T-cell (primary cell): Measurements from ENCODE around the gene SLCO1C1. TPM values are rescaled to one million over a fixed set of nuclear protein-coding genes. Genes with fewer than 3 reads are reported as not detected.

ENCODE experiments used
- ATAC-seq, 4 experiments: fragments of 200-7000 bp in 3 of 4; fragments of 150-1000 bp in 1 of 4; cut with Tn5 transposase; replicated peaks in 1 of 4; 1 replicate in 3 of 4; 2 replicates in 1 of 4; pipeline ENCODE4 v1.10.0; 2021; ENCODE audit warnings: moderate library complexity in 3 of 4, mild to moderate bottlenecking in 2 of 4, moderate number of reproducible peaks in 1 of 4
- CTCF ChIA-PET, 2 donors: fragments of 300-600 bp; sonication (Branson Sonifier 250); formaldehyde crosslinking; loops; one replicate each; lab custom pipeline; 2022; ENCODE audit warnings: antibody characterized with exemption in 2 of 2; lab: Charles Lee
- POLR2A ChIA-PET, 2 donors: fragments of 300-600 bp; sonication (Branson Sonifier 250); formaldehyde crosslinking; loops; one replicate each; lab custom pipeline; 2022; ENCODE audit warnings: antibody characterized with exemption in 2 of 2; lab: Charles Lee
- DNase-seq, 35 experiments: peaks; one replicate each; pipeline versions ENCODE4 v3.0.0 to v3.0.0-alpha.2; 2013 to 2023
- H3K27ac ChIP-seq: one replicate; pipeline ENCODE4 v1.5.1; 2013; ENCODE audit warnings: low read length
- H3K27me3 ChIP-seq, 2 experiments: replicated peaks in 1 of 2; 1 replicate in 1 of 2; 2 replicates in 1 of 2; pipeline versions ENCODE4 v1.6.1 to v1.7.0; 2013; ENCODE audit warnings: low read length in 1 of 2, mixed read lengths in 1 of 2; ENCODE audit not compliant: control insufficient read depth in 2 of 2, insufficient read depth in 2 of 2; ENCODE audit errors: extremely low read depth in 1 of 2
- H3K36me3 ChIP-seq, 2 donors: 1 replicate in 1 of 2; 2 replicates in 1 of 2; pipeline versions ENCODE4 v1.6.1 to v1.7.0; 2013; ENCODE audit warnings: low read length in 1 of 2; ENCODE audit not compliant: control insufficient read depth in 2 of 2, insufficient read depth in 1 of 2; ENCODE audit errors: extremely low read depth in 1 of 2
- H3K4me1 ChIP-seq, 2 experiments: 1 replicate in 1 of 2; 2 replicates in 1 of 2; pipeline versions ENCODE4 v1.6.1 to v1.7.0; 2013; ENCODE audit warnings: low read length in 2 of 2, mixed read lengths in 1 of 2; ENCODE audit not compliant: insufficient read depth in 2 of 2, control insufficient read depth in 1 of 2; ENCODE audit errors: extremely low read depth in 1 of 2
- H3K4me3 ChIP-seq, 2 donors: 1 replicate in 1 of 2; 2 replicates in 1 of 2; pipeline versions ENCODE4 v1.5.1 to v1.7.0; 2013; ENCODE audit warnings: mild to moderate bottlenecking in 2 of 2, low read length in 1 of 2, moderate library complexity in 1 of 2; ENCODE audit not compliant: control insufficient read depth in 1 of 2; ENCODE audit errors: extremely low read depth in 1 of 2
- H3K9me3 ChIP-seq: 2 replicates; pipeline ENCODE4 v1.7.0; 2013
- H3K27ac Mint-ChIP-seq, 2 donors: one replicate each; pipeline ENCODE4 v1.8.0; 2020 to 2021; ENCODE audit warnings: mild to moderate bottlenecking in 2 of 2, mixed read lengths in 2 of 2
- H3K27me3 Mint-ChIP-seq, 2 donors: one replicate each; pipeline ENCODE4 v1.8.0; 2021 to 2022; ENCODE audit warnings: mixed read lengths in 2 of 2
- H3K36me3 Mint-ChIP-seq: one replicate; pipeline ENCODE4 v1.8.0; 2021; ENCODE audit warnings: mixed read lengths
- H3K4me1 Mint-ChIP-seq, 3 donors: one replicate each; pipeline ENCODE4 v1.8.0; 2020 to 2022; ENCODE audit warnings: mixed read lengths in 3 of 3, mild to moderate bottlenecking in 1 of 3
- H3K4me3 Mint-ChIP-seq, 3 donors: one replicate each; pipeline ENCODE4 v1.8.0; 2020 to 2022; ENCODE audit warnings: mild to moderate bottlenecking in 3 of 3, mixed read lengths in 3 of 3, moderate library complexity in 3 of 3
- H3K9me3 Mint-ChIP-seq, 3 donors: one replicate each; pipeline ENCODE4 v1.8.0; 2020 to 2022; ENCODE audit warnings: mixed read lengths in 3 of 3
- WGBS: methylation state at CpG from one replicate; pipeline ENCODE4 v1.1.5; 2013; ENCODE audit warnings: missing lambda C conversion rate; ENCODE audit not compliant: insufficient coverage; 5-methylcytosine and 5-hydroxymethylcytosine counted together
- total RNA-seq, 35 experiments: library from RNA in 6 of 35; stranded (reverse) in 6 of 35; fragments of 120-200 nt in 1 of 35; gene quantifications; one replicate each; pipeline versions ENCODE4 v1.2.1 to v1.2.4 and lab custom pipeline; 2013 to 2026

The SLCO1C1 gene
- total RNA-seq, 5 donors from 2014 or later (not counting 1 experiment from before 2014, with no cell fraction given) = not detected

- no peaks in the 10 kb centered on the region for H3K36me3 Mint-ChIP-seq
- H3K4me3 ChIP-seq = no peak overlapping the region
- CTCF ChIA-PET = no interaction called here
- H3K27ac ChIP-seq = no peak overlapping the region
- no peaks in the 10 kb centered on the region for H3K4me1 ChIP-seq
- H3K27me3 Mint-ChIP-seq = no peaks in the 10 kb centered on the region
- no peaks in the 10 kb centered on the region for H3K36me3 ChIP-seq
- H3K4me1 Mint-ChIP-seq = no peaks in the 10 kb centered on the region
- 58% methylated on average over 2 of the region's 7 CpGs for WGBS
- no peaks in the 10 kb centered on the region for H3K9me3 ChIP-seq
- POLR2A ChIA-PET = no interaction called here
- no peak overlapping the region for H3K4me3 Mint-ChIP-seq
- H3K27ac Mint-ChIP-seq = no peak overlapping the region
- DNase-seq = no peak
- H3K27me3 ChIP-seq = no peaks in the 10 kb centered on the region
- peaks cover 0 to 6% (median 0%) of the 10 kb centered on the region in 3 donors for H3K9me3 Mint-ChIP-seq
- ATAC-seq = no peak
Measured at GRCh38 chr12:20696181-20696905, 1.2 kb downstream of the SLCO1C1 start.

DNA sequence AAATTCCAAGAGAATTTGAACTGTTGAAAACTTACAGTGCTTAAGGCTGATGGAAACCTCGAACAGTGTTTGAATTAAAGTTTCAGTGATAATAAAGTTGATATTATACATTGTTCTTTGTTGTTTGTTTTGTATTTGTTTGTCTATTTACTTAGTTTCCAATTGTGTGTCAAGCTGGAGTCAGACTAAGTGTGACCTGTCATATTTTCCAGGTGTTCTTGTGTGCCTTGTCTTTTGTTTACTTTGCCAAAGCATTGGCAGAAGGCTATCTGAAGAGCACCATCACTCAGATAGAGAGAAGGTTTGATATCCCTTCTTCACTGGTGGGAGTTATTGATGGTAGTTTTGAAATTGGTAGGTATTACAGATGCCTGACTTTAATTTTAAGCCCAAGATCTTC is 6.0 kb downstream of the SLCO1C1 start:
- Mint-ChIP-seq H3K27me3 (no peaks in the 10 kb centered on the region), H3K4me3 (no peak overlapping the region), H3K36me3 (no peaks in the 10 kb centered on the region), H3K9me3 (no peaks in the 10 kb centered on the region), H3K27ac (no peak overlapping the region), H3K4me1 (no peaks in the 10 kb centered on the region)
- Histone ChIP-seq H3K36me3 (no peaks in the 10 kb centered on the region), H3K4me3 (no peak overlapping the region), H3K27me3 (no peaks in the 10 kb centered on the region), H3K4me1 (no peaks in the 10 kb centered on the region), H3K27ac (no peak overlapping the region), H3K9me3 (no peaks in the 10 kb centered on the region)
- ChIA-PET POLR2A (interaction anchor here in 1 of 2 donors (0.7 kb wide), 1 partner anchor 413 kb away, joined by 8 read pairs; no protein-coding TSS in a partner anchor), CTCF (no interaction called here)
- DNase-seq (no peak), ATAC-seq (no peak)
- WGBS = 60% methylated on average over 1 of the region's 1 CpG

GRCh38 chr12:20704860-20705259 is 9.7 kb downstream of the SLCO1C1 start:
- whole genome bisulfite sequencing = 46% methylated on average over 4 of the region's 6 CpGs
- H3K9me3 Mint-ChIP-seq = peaks cover 0 to 4% (median 0%) of the 10 kb centered on the region in 3 donors

GRCh38 chr12:20711846-20712245 is 16.7 kb downstream of the SLCO1C1 start:
- H3K36me3 Mint-ChIP-seq = no peaks in the 10 kb centered on the region
- H3K4me1 Mint-ChIP-seq = no peaks in the 10 kb centered on the region
- Histone ChIP-seq H3K9me3 (no peaks in the 10 kb centered on the region), H3K27me3 (no peaks in the 10 kb centered on the region), H3K4me1 (no peaks in the 10 kb centered on the region), H3K4me3 (no peak overlapping the region), H3K27ac (no peak overlapping the region), H3K36me3 (no peaks in the 10 kb centered on the region)
- H3K9me3 Mint-ChIP-seq = peaks cover 0 to 10% (median 4%) of the 10 kb centered on the region in 3 donors
- no peaks in the 10 kb centered on the region for H3K27me3 Mint-ChIP-seq
- CTCF ChIA-PET = no interaction called here
- WGBS = no CpG with 5 or more reads among the region's 3 CpGs
- no peak for ATAC-seq
- DNase-seq = no peak
- H3K4me3 Mint-ChIP-seq = no peak overlapping the region
- no peak overlapping the region for H3K27ac Mint-ChIP-seq
- POLR2A ChIA-PET = no interaction called here

More at GRCh38 chr12:20704860-20705259, 9.7 kb downstream of the SLCO1C1 start:
- ATAC-seq (no peak), DNase-seq (no peak)
- H3K27me3 ChIP-seq = no peaks in the 10 kb centered on the region
- CTCF ChIA-PET = no interaction called here
- Mint-ChIP-seq H3K36me3 (no peaks in the 10 kb centered on the region), H3K4me3 (no peak overlapping the region), H3K27me3 (no peaks in the 10 kb centered on the region), H3K27ac (no peak overlapping the region), H3K4me1 (no peaks in the 10 kb centered on the region)
- no peaks in the 10 kb centered on the region for H3K36me3 ChIP-seq
- no peak overlapping the region for H3K27ac ChIP-seq
- no peaks in the 10 kb centered on the region for H3K4me1 ChIP-seq
- POLR2A ChIA-PET = no interaction called here
- no peak overlapping the region for H3K4me3 ChIP-seq
- H3K9me3 ChIP-seq = no peaks in the 10 kb centered on the region

- Mint-ChIP-seq H3K36me3 (no peaks in the 10 kb centered on the region), H3K4me3 (no peak overlapping the region), H3K27ac (no peak overlapping the region), H3K4me1 (no peaks in the 10 kb centered on the region), H3K9me3 (peaks cover 0 to 9% (median 4%) of the 10 kb centered on the region in 3 donors), H3K27me3 (no peaks in the 10 kb centered on the region)
- Histone ChIP-seq H3K27me3 (no peaks in the 10 kb centered on the region), H3K36me3 (no peaks in the 10 kb centered on the region), H3K4me3 (no peak overlapping the region), H3K9me3 (no peaks in the 10 kb centered on the region), H3K4me1 (no peaks in the 10 kb centered on the region), H3K27ac (no peak overlapping the region)
- POLR2A ChIA-PET = no interaction called here
- WGBS = no CpG with 5 or more reads among the region's 2 CpGs
- CTCF ChIA-PET = no interaction called here
- no peak for DNase-seq
- ATAC-seq = no peak
Measured at GRCh38 chr12:20716037-20716436, 20.9 kb downstream of the SLCO1C1 start.

- H3K4me1 Mint-ChIP-seq = no peaks in the 10 kb centered on the region
- no peak overlapping the region for H3K4me3 ChIP-seq
- ChIA-PET POLR2A (no interaction called here), CTCF (no interaction called here)
- no peaks in the 10 kb centered on the region for H3K9me3 ChIP-seq
- H3K27me3 ChIP-seq = no peaks in the 10 kb centered on the region
- no peaks in the 10 kb centered on the region for H3K36me3 ChIP-seq
- no peak overlapping the region for H3K27ac ChIP-seq
- WGBS = no CpG with 5 or more reads among the region's 1 CpG
- H3K27ac Mint-ChIP-seq = no peak overlapping the region
- no peak for ATAC-seq
- H3K36me3 Mint-ChIP-seq = no peaks in the 10 kb centered on the region
- DNase-seq = no peak
- no peaks in the 10 kb centered on the region for H3K27me3 Mint-ChIP-seq
- peaks cover 0 to 9% (median 4%) of the 10 kb centered on the region in 3 donors for H3K9me3 Mint-ChIP-seq
- H3K4me3 Mint-ChIP-seq = no peak overlapping the region
- H3K4me1 ChIP-seq = no peaks in the 10 kb centered on the region
Measured at GRCh38 chr12:20716985-20717384, 21.9 kb downstream of the SLCO1C1 start.
